Immature natural killer cell (primary cell): Measurements from ENCODE around the gene LYRM7. TPM values are rescaled to one million over a fixed set of nuclear protein-coding genes. Genes with fewer than 3 reads are reported as not detected.
A peak's percentile ranks its signal among the peaks of the same experiment; 100 is the strongest.

Experiments
- DNase-seq, 3 donors: peaks; one replicate each; pipeline ENCODE4 v3.0.0; 2022; ENCODE audit warnings: mixed read lengths in 1 of 3
- H3K27ac Mint-ChIP-seq, 6 donors: one replicate each; pipeline ENCODE4 v1.8.0; 2020; ENCODE audit warnings: mixed read lengths in 6 of 6, mild to moderate bottlenecking in 5 of 6, inconsistent platforms in 4 of 6, moderate library complexity in 3 of 6
- H3K27me3 Mint-ChIP-seq, 3 donors: one replicate each; pipeline ENCODE4 v1.8.0; 2020 to 2021; ENCODE audit warnings: low read depth in 3 of 3, mild to moderate bottlenecking in 3 of 3, mixed read lengths in 3 of 3, moderate library complexity in 3 of 3, inconsistent platforms in 1 of 3
- H3K36me3 Mint-ChIP-seq, 3 donors: one replicate each; pipeline ENCODE4 v1.8.0; 2020; ENCODE audit warnings: mixed read lengths in 3 of 3, inconsistent platforms in 2 of 3, mild to moderate bottlenecking in 2 of 3
- H3K4me1 Mint-ChIP-seq, 2 donors: one replicate each; pipeline ENCODE4 v1.8.0; 2020; ENCODE audit warnings: inconsistent platforms in 2 of 2, mild to moderate bottlenecking in 2 of 2, mixed read lengths in 2 of 2, moderate library complexity in 1 of 2
- H3K4me3 Mint-ChIP-seq, 5 donors: one replicate each; pipeline ENCODE4 v1.8.0; 2020; ENCODE audit warnings: mild to moderate bottlenecking in 5 of 5, mixed read lengths in 5 of 5, inconsistent platforms in 3 of 5, moderate library complexity in 3 of 5
- H3K9me3 Mint-ChIP-seq, 6 donors: one replicate each; pipeline ENCODE4 v1.8.0; 2020; ENCODE audit warnings: mild to moderate bottlenecking in 6 of 6, mixed read lengths in 6 of 6, inconsistent platforms in 4 of 6, moderate library complexity in 3 of 6
- polyA plus RNA-seq, 3 donors: library from polyadenylated mRNA; unstranded; fragments of 300-500 nt; fragmentation: Illumina TruSeq; gene quantifications; one replicate each; pipeline ENCODE4 v1.2.3, GENCODE V29; 2021

The LYRM7 gene
- polyA plus RNA-seq, 3 donors from 2014 or later: 5.0 to 8.7 (median 6.7) TPM

DNA sequence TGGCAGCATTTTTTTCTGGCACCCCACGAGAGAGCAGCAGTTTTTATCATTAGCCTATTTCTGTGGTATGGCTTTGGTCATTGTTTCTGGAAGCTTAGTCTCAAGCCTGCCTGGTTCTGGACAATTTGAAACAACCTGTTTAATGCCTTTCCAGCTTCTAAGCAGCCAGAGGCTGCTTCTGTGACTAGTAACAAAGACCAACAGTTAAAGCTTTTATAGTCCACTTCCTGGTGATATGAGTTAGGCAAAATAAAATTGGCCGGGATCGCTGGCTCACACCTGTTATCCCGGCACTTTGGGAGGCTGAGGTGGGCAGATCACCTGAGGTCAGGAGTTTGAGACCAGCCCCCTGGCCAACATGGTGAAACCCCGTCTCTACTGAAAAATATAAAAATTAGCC lies 24.0 kb downstream of the LYRM7 start:
- no peaks in the 10 kb centered on the region for H3K9me3 Mint-ChIP-seq
- no peaks in the 10 kb centered on the region for H3K27me3 Mint-ChIP-seq

GRCh38 chr5:131195696-131196095 lies 25.0 kb downstream of the LYRM7 start:
- no peaks in the 10 kb centered on the region for H3K4me1 Mint-ChIP-seq
- H3K36me3 Mint-ChIP-seq: peaks cover 5 to 12% (median 6%) of the 10 kb centered on the region in 3 donors
- H3K27me3 Mint-ChIP-seq: no peaks in the 10 kb centered on the region
- H3K27ac Mint-ChIP-seq: peak overlapping the region in 2 of 6 donors; percentile 36 to 46
- no peak for DNase-seq
- H3K9me3 Mint-ChIP-seq: no peaks in the 10 kb centered on the region
- no peak overlapping the region for H3K4me3 Mint-ChIP-seq

More for the DNA sequence above, 24.0 kb downstream of the LYRM7 start:
- no peak overlapping the region for H3K4me3 Mint-ChIP-seq
- peaks cover 0 to 6% (median under 1%) of the 10 kb centered on the region in 3 donors for H3K36me3 Mint-ChIP-seq
- DNase-seq: no peak
- no peak overlapping the region for H3K27ac Mint-ChIP-seq
- H3K4me1 Mint-ChIP-seq: no peaks in the 10 kb centered on the region

DNA sequence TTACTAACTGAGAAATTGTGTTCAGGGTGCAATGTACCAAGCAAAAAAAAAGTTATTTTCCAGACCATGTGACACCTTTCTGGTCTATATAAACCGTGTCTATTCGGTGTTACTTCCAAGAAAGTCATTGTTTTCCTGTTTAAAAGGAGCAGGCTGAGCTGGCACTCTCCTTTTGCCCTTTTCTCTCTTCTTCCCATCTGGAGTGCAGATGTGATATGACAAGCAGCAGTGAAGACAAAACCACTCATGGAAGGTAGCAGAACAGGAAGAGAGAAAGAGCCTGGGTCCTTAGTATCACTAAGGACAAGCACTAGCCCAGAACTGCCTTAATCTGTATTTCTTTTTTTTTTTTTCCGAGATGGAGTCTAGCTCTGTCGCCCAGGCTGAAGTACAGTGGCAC lies 25.6 kb downstream of the LYRM7 start:
- H3K4me3 Mint-ChIP-seq: no peak overlapping the region
- DNase-seq: no peak
- H3K27me3 Mint-ChIP-seq: no peaks in the 10 kb centered on the region
- no peaks in the 10 kb centered on the region for H3K4me1 Mint-ChIP-seq
- peak overlapping the region in 1 of 6 donors; percentile 46 for H3K27ac Mint-ChIP-seq
- H3K36me3 Mint-ChIP-seq: peaks cover 5 to 12% (median 6%) of the 10 kb centered on the region in 3 donors
- H3K9me3 Mint-ChIP-seq: no peaks in the 10 kb centered on the region

DNA sequence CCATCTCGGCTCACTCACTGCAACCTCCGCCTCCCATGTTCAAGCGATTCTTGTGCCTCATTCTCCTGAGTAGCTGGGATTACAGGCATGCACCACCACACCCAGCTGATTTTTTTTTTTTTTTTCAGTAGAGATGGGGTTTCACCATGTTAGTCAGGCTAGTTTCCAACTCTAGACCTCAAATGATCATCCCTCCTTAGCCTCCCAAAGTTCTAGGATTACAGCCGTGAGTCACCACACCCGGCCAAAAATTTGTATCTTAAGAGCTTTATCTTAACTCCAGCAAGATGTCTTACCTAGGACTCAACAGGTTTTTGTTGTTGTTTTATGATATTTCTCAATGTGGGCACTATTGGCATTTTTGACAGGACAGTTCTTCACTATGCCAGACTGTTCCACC lies 27.9 kb downstream of the LYRM7 start:
- no peak for DNase-seq
- Mint-ChIP-seq H3K4me1 (no peaks in the 10 kb centered on the region), H3K36me3 (peaks cover 5 to 6% (median 5%) of the 10 kb centered on the region in 3 donors), H3K9me3 (no peaks in the 10 kb centered on the region), H3K27me3 (no peaks in the 10 kb centered on the region), H3K4me3 (no peak overlapping the region), H3K27ac (no peak overlapping the region)

DNA sequence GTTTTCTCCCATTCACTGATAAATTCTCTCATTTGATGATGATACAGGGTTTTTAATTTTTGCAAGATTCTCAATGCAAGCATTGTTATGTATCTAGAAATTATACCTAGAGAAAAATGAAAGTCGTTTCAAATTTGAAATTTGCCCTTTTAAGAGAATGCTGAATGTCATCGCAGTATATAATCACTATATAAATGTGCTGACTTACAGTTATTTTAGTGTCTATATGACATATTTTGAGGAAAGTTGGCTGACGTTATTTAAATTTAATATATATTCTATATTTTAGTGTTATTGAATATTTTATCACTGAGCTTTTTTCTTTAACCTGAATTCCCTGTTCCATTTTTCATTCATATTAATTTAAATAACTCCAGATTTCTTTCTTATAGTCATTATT lies 29.8 kb downstream of the LYRM7 start:
- no peaks in the 10 kb centered on the region for H3K9me3 Mint-ChIP-seq
- no peaks in the 10 kb centered on the region for H3K4me1 Mint-ChIP-seq
- H3K4me3 Mint-ChIP-seq: no peak overlapping the region
- peaks cover 5 to 14% (median 5%) of the 10 kb centered on the region in 3 donors for H3K36me3 Mint-ChIP-seq
- no peaks in the 10 kb centered on the region for H3K27me3 Mint-ChIP-seq
- no peak overlapping the region for H3K27ac Mint-ChIP-seq
- DNase-seq: no peak

DNA sequence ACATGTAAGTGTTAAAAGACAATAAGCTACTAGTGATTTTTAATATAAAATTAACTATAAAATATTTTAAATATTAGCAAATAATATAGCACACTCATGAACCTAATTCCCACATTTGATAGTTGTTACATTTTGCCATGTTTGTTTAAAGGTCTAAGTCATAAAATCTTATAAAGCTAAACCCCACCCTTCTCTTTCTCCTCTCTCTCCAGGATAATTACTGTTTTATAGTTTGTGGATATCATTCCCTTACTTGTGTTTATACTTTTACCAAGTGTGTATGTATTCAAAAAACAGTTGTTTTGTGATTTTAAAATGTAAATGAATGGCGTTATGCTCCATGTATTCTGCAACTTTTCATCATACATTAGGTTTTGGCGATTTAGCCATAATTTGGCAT lies 34.2 kb downstream of the LYRM7 start:
- DNase-seq: no peak
- Mint-ChIP-seq H3K4me3 (no peak overlapping the region), H3K9me3 (no peaks in the 10 kb centered on the region), H3K27ac (no peak overlapping the region), H3K4me1 (peaks cover 13% of the 10 kb centered on the region in 2 donors), H3K27me3 (peaks cover 0 to 1% (median 0%) of the 10 kb centered on the region in 3 donors), H3K36me3 (peaks cover 5 to 14% (median 5%) of the 10 kb centered on the region in 3 donors)

- DNase-seq: no peak
- Mint-ChIP-seq H3K4me1 (peaks cover 22 to 24% of the 10 kb centered on the region in 2 donors), H3K27ac (peak overlapping the region in 3 of 6 donors; percentile 10 to 69 (median 40)), H3K36me3 (peaks cover 0 to 8% (median 0%) of the 10 kb centered on the region in 3 donors), H3K27me3 (peaks cover 0 to 1% (median 0%) of the 10 kb centered on the region in 3 donors), H3K9me3 (no peaks in the 10 kb centered on the region), H3K4me3 (no peak overlapping the region)
Measured at GRCh38 chr5:131206061-131206460, 35.3 kb downstream of the LYRM7 start.

DNA sequence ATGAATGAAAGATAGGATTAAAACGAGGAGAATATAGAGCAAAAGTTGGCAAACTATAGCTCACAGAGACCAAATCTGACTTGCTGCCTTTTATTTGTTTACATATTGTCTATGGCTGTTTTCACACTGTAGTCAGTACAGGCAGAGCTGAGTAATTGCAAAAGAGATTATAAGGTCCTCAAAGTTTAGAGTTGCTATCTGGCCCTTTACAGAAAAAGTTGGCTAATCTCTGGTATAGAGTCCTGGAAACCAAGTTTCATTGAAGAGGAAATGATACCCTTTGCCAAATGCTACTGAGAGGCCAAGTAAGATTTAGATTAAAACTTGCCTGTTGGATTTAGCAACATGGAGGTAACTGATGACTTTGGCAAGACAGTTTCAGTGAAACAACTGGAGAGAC lies 36.0 kb downstream of the LYRM7 start:
- Mint-ChIP-seq H3K4me3 (no peak overlapping the region), H3K27me3 (peaks cover 0 to 1% (median 0%) of the 10 kb centered on the region in 3 donors), H3K9me3 (no peaks in the 10 kb centered on the region), H3K36me3 (peaks cover 0 to 8% (median 0%) of the 10 kb centered on the region in 3 donors), H3K27ac (peak overlapping the region in 4 of 6 donors; percentile 10 to 48 (median 28)), H3K4me1 (peaks cover 22 to 28% of the 10 kb centered on the region in 2 donors)
- no peak for DNase-seq

DNA sequence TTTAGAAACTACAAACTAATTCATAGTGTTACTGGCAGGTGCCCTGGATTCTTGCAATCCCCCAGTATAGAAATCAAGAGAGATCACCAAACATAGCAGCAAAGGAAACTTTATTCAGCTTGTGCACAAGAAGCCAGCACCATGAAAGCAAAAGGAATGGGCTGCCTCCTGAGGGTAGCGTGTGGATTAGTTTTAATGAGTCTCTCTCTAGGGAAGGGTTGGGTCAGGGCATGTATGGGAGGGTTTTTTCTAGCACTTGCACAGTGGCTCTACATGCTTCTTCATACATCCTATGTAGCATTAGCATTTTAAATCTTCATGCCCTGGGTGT lies 38.4 kb downstream of the LYRM7 start:
- Mint-ChIP-seq H3K4me3 (peak overlapping the region; percentile 66 to 83 (median 75)), H3K36me3 (peaks cover 0 to 8% (median 0%) of the 10 kb centered on the region in 3 donors), H3K27me3 (peaks cover 0 to 1% (median 1%) of the 10 kb centered on the region in 3 donors), H3K9me3 (no peaks in the 10 kb centered on the region), H3K27ac (peak overlapping the region; percentile 85 to 98 (median 93)), H3K4me1 (peaks cover 31 to 33% of the 10 kb centered on the region in 2 donors)
- DNase-seq: no peak

DNA sequence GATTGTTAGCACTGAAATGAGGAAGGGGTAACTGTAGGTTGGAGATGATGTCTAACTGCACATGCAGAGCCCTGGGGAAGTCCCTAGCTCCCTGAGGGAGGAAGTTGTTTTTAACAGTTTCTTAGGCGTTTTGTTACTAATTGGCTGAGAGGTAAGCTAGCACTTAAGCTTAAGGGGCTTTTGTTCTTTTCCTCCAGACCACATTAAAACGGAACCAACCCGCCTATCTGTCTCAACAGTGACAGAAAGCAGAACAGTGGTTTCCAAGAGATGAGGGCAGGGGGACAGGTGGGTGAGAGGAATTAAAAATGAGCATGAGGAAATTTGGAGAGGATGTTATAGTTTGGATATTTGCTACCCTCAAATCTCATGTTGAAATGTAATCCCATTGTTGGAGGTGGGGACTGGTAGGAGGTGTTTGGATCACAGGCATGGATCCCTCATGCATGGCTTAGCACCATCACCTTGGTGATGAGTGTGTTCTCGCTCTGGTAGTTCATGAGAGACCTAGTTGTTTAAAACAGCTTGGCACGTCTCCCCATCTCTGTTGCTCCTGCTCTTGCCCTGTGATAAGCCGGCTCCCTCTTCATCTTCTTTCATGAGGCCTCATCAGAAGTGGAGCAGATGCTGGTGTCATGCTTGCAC lies 38.9 kb downstream of the LYRM7 start:
- H3K36me3 Mint-ChIP-seq: peaks cover 0 to 4% (median 0%) of the 10 kb centered on the region in 3 donors
- DNase-seq: peak; percentile 68 to 71 (median 70)
- H3K27ac Mint-ChIP-seq: peak overlapping the region; percentile 85 to 98 (median 93)
- peaks cover 31 to 38% of the 10 kb centered on the region in 2 donors for H3K4me1 Mint-ChIP-seq
- no peaks in the 10 kb centered on the region for H3K9me3 Mint-ChIP-seq
- peak overlapping the region; percentile 66 to 83 (median 75) for H3K4me3 Mint-ChIP-seq
- peaks cover 0 to 1% (median 1%) of the 10 kb centered on the region in 3 donors for H3K27me3 Mint-ChIP-seq

GRCh38 chr5:131210151-131210510 lies 39.4 kb downstream of the LYRM7 start:
- peaks cover 0 to 1% (median 1%) of the 10 kb centered on the region in 3 donors for H3K27me3 Mint-ChIP-seq
- peak overlapping the region; percentile 66 to 83 (median 75) for H3K4me3 Mint-ChIP-seq
- H3K9me3 Mint-ChIP-seq: no peaks in the 10 kb centered on the region
- H3K36me3 Mint-ChIP-seq: peaks cover 0 to 4% (median 0%) of the 10 kb centered on the region in 3 donors
- peak overlapping the region; percentile 85 to 98 (median 93) for H3K27ac Mint-ChIP-seq
- no peak for DNase-seq
- H3K4me1 Mint-ChIP-seq: peaks cover 31 to 41% of the 10 kb centered on the region in 2 donors

DNA sequence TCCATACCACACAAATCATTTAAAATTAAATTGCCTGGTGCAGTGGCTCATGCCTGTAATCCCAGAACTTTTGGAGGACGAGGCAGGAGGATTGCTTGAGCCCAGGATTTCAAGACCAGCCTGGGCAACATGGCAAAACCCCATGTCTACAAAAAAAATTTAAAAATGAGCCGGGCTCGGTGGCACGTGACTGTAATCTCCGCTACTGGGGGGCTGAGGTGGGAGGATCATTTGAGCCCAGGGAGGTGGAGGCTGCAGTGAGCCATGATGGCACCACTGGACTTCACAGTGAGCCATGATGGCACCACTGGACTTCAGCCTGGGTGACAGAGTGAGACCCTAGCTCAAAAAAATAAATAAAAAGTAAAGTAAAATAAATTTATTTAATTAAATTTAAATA lies 40.9 kb downstream of the LYRM7 start:
- peak overlapping the region in 1 of 6 donors; percentile 64 for H3K27ac Mint-ChIP-seq
- no peaks in the 10 kb centered on the region for H3K9me3 Mint-ChIP-seq
- H3K27me3 Mint-ChIP-seq: peaks cover 0 to 1% (median 0%) of the 10 kb centered on the region in 3 donors
- no peak overlapping the region for H3K4me3 Mint-ChIP-seq
- H3K36me3 Mint-ChIP-seq: peaks cover 0 to 4% (median 0%) of the 10 kb centered on the region in 3 donors
- peaks cover 31 to 41% of the 10 kb centered on the region in 2 donors for H3K4me1 Mint-ChIP-seq
- DNase-seq: no peak

- H3K27me3 Mint-ChIP-seq: peaks cover 0 to 1% (median 0%) of the 10 kb centered on the region in 3 donors
- peaks cover 0 to 4% (median 0%) of the 10 kb centered on the region in 3 donors for H3K36me3 Mint-ChIP-seq
- peak overlapping the region in 5 of 6 donors; percentile 62 to 80 (median 71) for H3K27ac Mint-ChIP-seq
- no peak for DNase-seq
- no peaks in the 10 kb centered on the region for H3K9me3 Mint-ChIP-seq
- H3K4me1 Mint-ChIP-seq: peaks cover 30 to 41% of the 10 kb centered on the region in 2 donors
- peak overlapping the region in 1 of 5 donors; percentile 13 for H3K4me3 Mint-ChIP-seq
Measured at GRCh38 chr5:131212471-131213021, 41.8 kb downstream of the LYRM7 start.

GRCh38 chr5:131214609-131215227 lies 44.0 kb downstream of the LYRM7 start:
- no peaks in the 10 kb centered on the region for H3K9me3 Mint-ChIP-seq
- no peak overlapping the region for H3K4me3 Mint-ChIP-seq
- peaks cover 0 to 4% (median 1%) of the 10 kb centered on the region in 3 donors for H3K27me3 Mint-ChIP-seq
- H3K4me1 Mint-ChIP-seq: peaks cover 20 to 30% of the 10 kb centered on the region in 2 donors
- DNase-seq: no peak
- H3K36me3 Mint-ChIP-seq: peaks cover 0 to 4% (median 0%) of the 10 kb centered on the region in 3 donors
- peak overlapping the region in 1 of 6 donors; percentile 25 for H3K27ac Mint-ChIP-seq
